Smooth muscle cell (in vitro differentiated cells): Measurements from ENCODE around the gene TSFM. TPM values are rescaled to one million over a fixed set of nuclear protein-coding genes. Genes with fewer than 3 reads are reported as not detected.

Experiments used
- DNase-seq: peaks from one replicate; lab custom pipeline; 2025; ENCODE audit not compliant: unreplicated experiment; lab: John Stamatoyannopoulos, UW
- H2AFZ ChIP-seq: fragments of 200-600 bp; sonication (generic); 2 replicates; pipeline ENCODE4 v1.6.0; 2016; ENCODE audit warnings: antibody characterized with exemption, low read depth, mild to moderate bottlenecking
- H3F3A ChIP-seq: fragments of 200-600 bp; sonication (generic); 2 replicates; pipeline ENCODE4 v1.6.0; 2017; ENCODE audit warnings: antibody characterized with exemption, low read depth
- H3K27ac ChIP-seq: fragments of 200-600 bp; sonication (generic); 2 replicates; pipeline ENCODE4 v1.5.1; 2016; ENCODE audit warnings: low read depth, mild to moderate bottlenecking
- H3K27me3 ChIP-seq: fragments of 200-600 bp; sonication (generic); 2 replicates; pipeline ENCODE4 v1.6.1; 2016; ENCODE audit warnings: low read depth, mild to moderate bottlenecking
- H3K36me3 ChIP-seq: fragments of 200-600 bp; sonication (generic); 2 replicates; pipeline ENCODE4 v1.5.1; 2016; ENCODE audit warnings: low read depth
- H3K4me1 ChIP-seq: fragments of 200-600 bp; sonication (generic); 2 replicates; pipeline ENCODE4 v1.5.1; 2016; ENCODE audit warnings: low read depth
- H3K4me2 ChIP-seq: fragments of 200-600 bp; sonication (generic); 2 replicates; pipeline ENCODE4 v1.6.0; 2016; ENCODE audit warnings: mild to moderate bottlenecking
- H3K4me3 ChIP-seq: fragments of 200-600 bp; sonication (generic); 2 replicates; pipeline ENCODE4 v1.5.1; 2016; ENCODE audit warnings: mild to moderate bottlenecking
- H3K79me2 ChIP-seq: fragments of 200-600 bp; sonication (generic); 2 replicates; pipeline ENCODE4 v1.6.0; 2016; ENCODE audit warnings: low read depth, mild to moderate bottlenecking
- H3K9ac ChIP-seq: fragments of 200-600 bp; sonication (generic); 2 replicates; pipeline ENCODE4 v1.6.0; 2016; ENCODE audit warnings: low read depth
- H3K9me3 ChIP-seq: fragments of 200-600 bp; sonication (generic); replicated peaks from 2 replicates; pipeline ENCODE4 v1.5.1; 2016; ENCODE audit warnings: low read depth
- H4K20me1 ChIP-seq: fragments of 200-600 bp; sonication (generic); 2 replicates; pipeline ENCODE4 v1.6.0; 2016; ENCODE audit warnings: low read depth
- WGBS: methylation state at CpG from one replicate; pipeline ENCODE4 v1.1.7; 2016; ENCODE audit warnings: low lambda C conversion rate; 5-methylcytosine and 5-hydroxymethylcytosine counted together
- polyA plus RNA-seq: library from polyadenylated mRNA; unstranded; fragments of >200 nt; fragmentation: Nextera tagmentation; extraction: Ambion mirVana; gene quantifications from 2 replicates; pipeline ENCODE4 v1.2.1, GENCODE V29; 2016
- total RNA-seq: library from RNA; depleted of rRNA; stranded (reverse); fragments of >200 nt; gene quantifications from 2 replicates; pipeline ENCODE4 v1.2.3, GENCODE V29; 2014
- TF ChIP-seq, protein P1 (sequence below): fragments of 200-600 bp; sonication (generic); IDR thresholded peaks from 2 replicates; pipeline ENCODE4 v1.5.1; 2017; ENCODE audit warnings: borderline replicate concordance, mild to moderate bottlenecking, antibody characterized with exemption; ENCODE audit not compliant: insufficient read depth, poor library complexity, severe bottlenecking

TSFM gene
- total and polyA plus RNA-seq, 2 experiments from 2014 or later: 16.8 to 24.0 TPM

DNA sequence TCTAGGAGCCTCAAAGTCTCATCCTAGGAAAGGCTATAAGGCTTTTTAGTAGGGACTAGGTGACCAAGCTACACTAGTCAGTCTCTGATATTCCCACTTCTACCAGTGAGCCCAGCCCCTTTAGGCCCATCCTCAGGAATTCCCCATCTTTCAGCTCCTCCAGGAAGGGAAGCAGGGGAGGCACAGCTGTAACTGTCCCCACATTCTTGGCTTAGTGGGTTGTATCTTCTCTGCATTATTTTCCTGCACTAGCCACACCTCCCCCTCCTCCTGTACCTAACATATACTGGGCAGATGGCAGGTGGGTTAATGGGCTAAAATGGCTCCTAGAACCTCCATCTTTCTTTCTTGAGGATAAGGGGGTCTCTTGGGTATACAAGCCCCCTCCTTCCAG is 15.3 kb upstream of the TSFM start:
- peak overlapping the region; percentile 84 for H3K4me2 ChIP-seq
- no peak overlapping the region for H3K27ac ChIP-seq
- DNase-seq: no peak
- H3K36me3 ChIP-seq: no peaks in the 10 kb centered on the region
- TF ChIP-seq, protein P1, sequence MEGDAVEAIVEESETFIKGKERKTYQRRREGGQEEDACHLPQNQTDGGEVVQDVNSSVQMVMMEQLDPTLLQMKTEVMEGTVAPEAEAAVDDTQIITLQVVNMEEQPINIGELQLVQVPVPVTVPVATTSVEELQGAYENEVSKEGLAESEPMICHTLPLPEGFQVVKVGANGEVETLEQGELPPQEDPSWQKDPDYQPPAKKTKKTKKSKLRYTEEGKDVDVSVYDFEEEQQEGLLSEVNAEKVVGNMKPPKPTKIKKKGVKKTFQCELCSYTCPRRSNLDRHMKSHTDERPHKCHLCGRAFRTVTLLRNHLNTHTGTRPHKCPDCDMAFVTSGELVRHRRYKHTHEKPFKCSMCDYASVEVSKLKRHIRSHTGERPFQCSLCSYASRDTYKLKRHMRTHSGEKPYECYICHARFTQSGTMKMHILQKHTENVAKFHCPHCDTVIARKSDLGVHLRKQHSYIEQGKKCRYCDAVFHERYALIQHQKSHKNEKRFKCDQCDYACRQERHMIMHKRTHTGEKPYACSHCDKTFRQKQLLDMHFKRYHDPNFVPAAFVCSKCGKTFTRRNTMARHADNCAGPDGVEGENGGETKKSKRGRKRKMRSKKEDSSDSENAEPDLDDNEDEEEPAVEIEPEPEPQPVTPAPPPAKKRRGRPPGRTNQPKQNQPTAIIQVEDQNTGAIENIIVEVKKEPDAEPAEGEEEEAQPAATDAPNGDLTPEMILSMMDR: no peak
- H3K4me1 ChIP-seq: peaks cover 26% of the 10 kb centered on the region
- no peaks in the 10 kb centered on the region for H3K9me3 ChIP-seq
- no peaks in the 10 kb centered on the region for H3K79me2 ChIP-seq
- H3K4me3 ChIP-seq: no peak overlapping the region
- no peaks in the 10 kb centered on the region for H4K20me1 ChIP-seq
- H3K27me3 ChIP-seq: peaks cover 61% of the 10 kb centered on the region
- H3K9ac ChIP-seq: no peak overlapping the region
- H2AFZ ChIP-seq: no peak overlapping the region
- no peaks in the 10 kb centered on the region for H3F3A ChIP-seq

DNA sequence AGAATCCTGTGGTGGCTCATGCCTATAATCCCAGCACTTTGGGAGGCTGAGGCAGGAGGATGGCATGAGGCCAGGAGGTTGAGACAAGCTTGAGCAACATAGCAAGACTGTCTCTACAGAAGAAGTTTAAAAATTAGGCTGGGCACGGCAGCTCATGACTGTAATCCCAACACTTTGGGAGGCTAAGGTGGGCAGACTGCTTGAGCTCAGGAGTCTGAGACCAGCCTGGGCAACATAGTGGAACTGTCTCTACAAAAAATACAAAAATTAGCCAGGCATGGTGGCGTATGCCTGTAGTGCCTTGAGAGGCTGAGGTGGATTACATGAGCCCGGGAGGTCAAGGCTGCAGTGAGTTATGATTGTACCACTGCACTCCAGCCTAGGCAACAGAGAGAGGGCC is 14.7 kb upstream of the TSFM start:
- Histone ChIP-seq H4K20me1 (no peaks in the 10 kb centered on the region), H3K27me3 (peaks cover 55% of the 10 kb centered on the region), H2AFZ (no peak overlapping the region), H3K9me3 (no peaks in the 10 kb centered on the region), H3K4me3 (no peak overlapping the region), H3K4me2 (no peak overlapping the region), H3K79me2 (no peaks in the 10 kb centered on the region), H3K9ac (no peak overlapping the region), H3K4me1 (peaks cover 26% of the 10 kb centered on the region), H3K27ac (no peak overlapping the region), H3K36me3 (no peaks in the 10 kb centered on the region), H3F3A (no peaks in the 10 kb centered on the region)
- no peak for DNase-seq
- WGBS: 100% methylated on average over 3 of the region's 3 CpGs
- TF ChIP-seq, protein P1: no peak

DNA sequence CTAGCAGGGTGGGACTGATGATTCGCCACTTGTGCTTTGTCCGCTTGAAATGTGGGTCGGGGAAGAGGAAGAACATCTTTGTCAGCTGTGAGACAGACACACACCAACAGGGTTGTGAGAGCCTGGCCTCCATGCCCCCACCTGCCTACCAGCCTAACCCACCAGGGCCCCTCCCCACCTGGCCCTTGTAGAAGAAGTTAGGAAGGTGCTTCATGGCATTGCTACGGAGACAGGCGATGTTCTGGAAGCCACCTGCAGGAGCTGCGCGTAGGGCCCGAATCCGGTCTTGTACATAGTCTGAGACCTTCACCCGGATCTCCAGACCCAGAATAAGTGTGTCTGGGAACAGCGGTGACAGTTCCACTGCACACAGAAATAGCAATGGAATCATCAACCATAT is 13.0 kb upstream of the TSFM start:
- no peaks in the 10 kb centered on the region for H3K36me3 ChIP-seq
- no peak overlapping the region for H2AFZ ChIP-seq
- 97% methylated on average over 11 of the region's 11 CpGs for WGBS
- no peak overlapping the region for H3K9ac ChIP-seq
- no peaks in the 10 kb centered on the region for H3K9me3 ChIP-seq
- no peaks in the 10 kb centered on the region for H4K20me1 ChIP-seq
- H3K4me2 ChIP-seq: no peak overlapping the region
- DNase-seq: no peak
- H3K27me3 ChIP-seq: peaks cover 38% of the 10 kb centered on the region
- H3K79me2 ChIP-seq: no peaks in the 10 kb centered on the region
- H3F3A ChIP-seq: no peaks in the 10 kb centered on the region
- no peak overlapping the region for H3K4me3 ChIP-seq
- H3K4me1 ChIP-seq: peaks cover 26% of the 10 kb centered on the region
- TF ChIP-seq, protein P1: no peak
- no peak overlapping the region for H3K27ac ChIP-seq

DNA sequence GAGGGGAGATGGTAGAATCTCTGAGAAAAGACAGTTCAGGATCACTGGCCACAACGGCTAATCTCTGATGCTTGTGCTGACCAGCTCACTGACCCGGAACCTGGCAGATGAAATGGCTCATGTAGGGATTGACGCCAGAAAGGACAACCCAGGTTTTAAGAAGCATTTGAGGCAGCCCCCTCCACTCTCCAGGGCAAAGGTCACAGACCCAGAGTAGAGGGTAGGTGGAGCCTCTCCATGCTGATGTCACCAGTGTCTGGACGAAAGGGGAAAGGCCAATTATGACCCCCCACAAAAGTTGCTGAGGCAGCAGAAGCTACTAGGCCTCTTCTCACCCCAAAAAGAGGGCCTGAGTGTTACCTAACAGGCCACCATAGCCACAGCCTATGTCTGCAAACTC is 11.9 kb upstream of the TSFM start:
- Histone ChIP-seq H3K9ac (no peak overlapping the region), H3K4me2 (peak overlapping the region; percentile 94), H3K27ac (peak overlapping the region; percentile 95)

More for the DNA sequence above, 11.9 kb upstream of the TSFM start:
- H3K27me3 ChIP-seq: peaks cover 27% of the 10 kb centered on the region
- H3F3A ChIP-seq: no peaks in the 10 kb centered on the region
- no peaks in the 10 kb centered on the region for H4K20me1 ChIP-seq
- TF ChIP-seq, protein P1: no peak
- 92% methylated on average over 4 of the region's 4 CpGs for WGBS
- H2AFZ ChIP-seq: no peak overlapping the region
- DNase-seq: no peak
- H3K4me1 ChIP-seq: peaks cover 20% of the 10 kb centered on the region
- no peak overlapping the region for H3K4me3 ChIP-seq
- no peaks in the 10 kb centered on the region for H3K9me3 ChIP-seq
- H3K36me3 ChIP-seq: no peaks in the 10 kb centered on the region
- no peaks in the 10 kb centered on the region for H3K79me2 ChIP-seq
